Choroid plexus epithelial cell (primary cell): ENCODE measurements around the gene SHC1.
A peak's percentile ranks its signal among the peaks of the same experiment; 100 is the strongest.

ENCODE experiments used
- DNase-seq: peaks from one replicate; pipeline ENCODE4 v3.0.0-alpha.2; 2010; ENCODE audit warnings: low read depth
- H3K4me3 ChIP-seq: 2 replicates; pipeline ENCODE4 v1.5.1; 2011; ENCODE audit warnings: low read depth, mild to moderate bottlenecking, control low read depth, low read length, moderate library complexity
- CTCF ChIP-seq: conservative IDR thresholded peaks from 2 replicates; pipeline ENCODE4 v1.5.1; 2011; ENCODE audit warnings: low read depth, mild to moderate bottlenecking, control low read depth, inconsistent platforms, low read length, moderate library complexity

Gene SHC1

GRCh38 chr1:154970631-154971340 is at the start of gene SHC1:
SHC1 (minus strand) TSS chr1:154970747; CDS start chr1:154970526, 221 bp downstream.
- TF ChIP-seq CTCF, result no peak
- peak; percentile 94 for DNase-seq
- peak within 1 kb of the TSS; percentile 71 for H3K4me3 ChIP-seq

- no peak overlapping the region for H3K4me3 ChIP-seq
- TF ChIP-seq CTCF, result no peak
- DNase-seq, result no peak
Observed at GRCh38 chr1:155019377-155020245, 49.1 kb upstream of the SHC1 start.

GRCh38 chr1:155018617-155019348 is 48.2 kb upstream of the SHC1 start:
- no peak for TF ChIP-seq CTCF
- no peak for DNase-seq
- H3K4me3 ChIP-seq, result no peak overlapping the region

- DNase-seq, result no peak
- no peak for TF ChIP-seq CTCF
- H3K4me3 ChIP-seq, result peak overlapping the region; percentile 59
Observed at GRCh38 chr1:155017946-155018316, 47.4 kb upstream of the SHC1 start.

GRCh38 chr1:155017041-155017945 is 46.7 kb upstream of the SHC1 start:
- peak; percentile 88 for DNase-seq
- peak overlapping the region; percentile 59 for H3K4me3 ChIP-seq
- TF ChIP-seq CTCF, result peak; percentile 92

GRCh38 chr1:155016231-155016831 is 45.8 kb upstream of the SHC1 start:
- H3K4me3 ChIP-seq, result no peak overlapping the region
- no peak for TF ChIP-seq CTCF
- DNase-seq, result no peak
